Activated CD8-positive, alpha-beta T cell treated with anti-CD3 and anti-CD28 coated beads for 36 hours (primary cell): ENCODE results near the gene WDR45. TPM values are rescaled to one million over a fixed set of nuclear protein-coding genes. Genes with fewer than 3 reads are reported as not detected.

Experiments used
- ATAC-seq: fragments of 200-7000 bp; cut with Tn5 transposase; one replicate; pipeline ENCODE4 v1.10.0; 2021; ENCODE audit warnings: mild to moderate bottlenecking, moderate library complexity
- CTCF ChIA-PET: fragments of 350-600 bp; sonication (Branson Sonifier 250); formaldehyde crosslinking; loops from one replicate; lab custom pipeline; 2021; ENCODE audit warnings: antibody characterized with exemption; lab: Charles Lee
- POLR2A ChIA-PET: fragments of 350-600 bp; sonication (Branson Sonifier 250); formaldehyde crosslinking; loops from one replicate; lab custom pipeline; 2021; ENCODE audit warnings: antibody characterized with exemption; lab: Charles Lee
- DNase-seq: peaks from one replicate; pipeline ENCODE4 v3.0.0-alpha.2; 2020
- H3K27ac Mint-ChIP-seq: one replicate; pipeline ENCODE4 v1.8.0; 2021; ENCODE audit warnings: mild to moderate bottlenecking, mixed read lengths
- H3K27me3 Mint-ChIP-seq: one replicate; pipeline ENCODE4 v1.8.0; 2021; ENCODE audit warnings: mixed read lengths
- H3K36me3 Mint-ChIP-seq: one replicate; pipeline ENCODE4 v1.8.0; 2021; ENCODE audit warnings: low read depth, mixed read lengths
- H3K4me1 Mint-ChIP-seq: one replicate; pipeline ENCODE4 v1.8.0; 2021; ENCODE audit warnings: low read depth, mixed read lengths
- H3K4me3 Mint-ChIP-seq: one replicate; pipeline ENCODE4 v1.8.0; 2021; ENCODE audit warnings: mild to moderate bottlenecking, moderate library complexity, mixed read lengths
- H3K9me3 Mint-ChIP-seq: one replicate; pipeline ENCODE4 v1.8.0; 2021; ENCODE audit warnings: mixed read lengths
- intact Hi-C: fragments of 100-400 bp; cut with micrococcal nuclease; formaldehyde crosslinking; loops from one replicate; pipeline ENCODE4 v1.10.0; 2022
- total RNA-seq, 2 experiments: library from RNA; stranded (reverse); gene quantifications; one replicate each; pipeline ENCODE4 v1.2.3, GENCODE V29; 2021
- TF ChIP-seq, protein P1 (sequence below): fragments of 200-600 bp; IDR thresholded peaks from one replicate; pipeline ENCODE4 v1.8.0; 2022; ENCODE audit warnings: antibody characterized with exemption, mild to moderate bottlenecking

Gene WDR45
- total RNA-seq, 2 experiments from 2014 or later: 16.9 to 19.6 TPM

DNA sequence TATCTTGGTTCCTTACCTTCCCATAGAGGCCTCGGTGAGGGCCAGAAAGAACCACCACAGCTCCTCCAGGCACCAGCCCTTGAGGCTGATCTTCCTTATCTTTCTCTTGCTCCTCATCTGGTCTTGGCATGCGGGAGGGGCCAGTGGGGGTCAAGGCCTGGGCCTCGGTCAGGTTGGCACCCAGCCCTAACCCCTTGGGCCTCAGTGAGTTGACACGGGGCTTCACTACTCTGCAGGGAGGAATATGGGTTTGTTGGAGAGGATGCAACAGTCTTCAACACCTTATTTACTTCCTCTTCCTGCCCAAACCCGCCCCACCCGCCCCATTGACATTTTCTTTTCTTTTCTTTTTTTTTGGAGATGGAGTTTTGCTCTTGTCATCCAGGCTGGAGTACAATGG, 37.9 kb upstream of the WDR45 start:
- no peak for ATAC-seq
- H3K36me3 Mint-ChIP-seq: peaks cover 33% of the 10 kb centered on the region
- no peak for DNase-seq
- H3K27me3 Mint-ChIP-seq: no peaks in the 10 kb centered on the region
- H3K4me1 Mint-ChIP-seq: peaks cover 24% of the 10 kb centered on the region
- no peak overlapping the region for H3K4me3 Mint-ChIP-seq
- POLR2A ChIA-PET: no interaction called here
- CTCF ChIA-PET: no interaction called here
- no peaks in the 10 kb centered on the region for H3K9me3 Mint-ChIP-seq
- peak overlapping the region; percentile 83 for H3K27ac Mint-ChIP-seq
- TF ChIP-seq, protein P1, sequence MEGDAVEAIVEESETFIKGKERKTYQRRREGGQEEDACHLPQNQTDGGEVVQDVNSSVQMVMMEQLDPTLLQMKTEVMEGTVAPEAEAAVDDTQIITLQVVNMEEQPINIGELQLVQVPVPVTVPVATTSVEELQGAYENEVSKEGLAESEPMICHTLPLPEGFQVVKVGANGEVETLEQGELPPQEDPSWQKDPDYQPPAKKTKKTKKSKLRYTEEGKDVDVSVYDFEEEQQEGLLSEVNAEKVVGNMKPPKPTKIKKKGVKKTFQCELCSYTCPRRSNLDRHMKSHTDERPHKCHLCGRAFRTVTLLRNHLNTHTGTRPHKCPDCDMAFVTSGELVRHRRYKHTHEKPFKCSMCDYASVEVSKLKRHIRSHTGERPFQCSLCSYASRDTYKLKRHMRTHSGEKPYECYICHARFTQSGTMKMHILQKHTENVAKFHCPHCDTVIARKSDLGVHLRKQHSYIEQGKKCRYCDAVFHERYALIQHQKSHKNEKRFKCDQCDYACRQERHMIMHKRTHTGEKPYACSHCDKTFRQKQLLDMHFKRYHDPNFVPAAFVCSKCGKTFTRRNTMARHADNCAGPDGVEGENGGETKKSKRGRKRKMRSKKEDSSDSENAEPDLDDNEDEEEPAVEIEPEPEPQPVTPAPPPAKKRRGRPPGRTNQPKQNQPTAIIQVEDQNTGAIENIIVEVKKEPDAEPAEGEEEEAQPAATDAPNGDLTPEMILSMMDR: no peak
- intact Hi-C loops: no loop called here

DNA sequence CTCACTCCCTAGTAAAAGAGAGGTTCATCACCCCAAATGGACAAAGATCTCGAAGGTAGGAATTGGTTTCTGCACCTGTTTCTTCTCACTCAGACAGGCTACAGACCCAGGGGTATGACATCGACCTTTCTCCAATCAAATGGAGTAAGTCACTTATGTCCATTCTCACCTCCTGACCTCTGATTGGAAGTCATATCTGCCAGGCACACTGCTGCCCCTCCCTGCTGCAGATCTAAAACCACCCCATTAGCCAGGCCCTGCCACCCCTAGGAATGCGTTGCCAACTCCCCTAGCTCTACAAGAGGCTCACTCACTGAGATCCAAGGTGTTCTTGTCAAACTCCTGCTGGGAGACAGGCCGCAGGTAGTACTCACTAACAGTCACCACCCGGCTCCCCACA, 37.0 kb upstream of the WDR45 start:
- TF ChIP-seq, protein P1: no peak
- Mint-ChIP-seq H3K27ac (no peak overlapping the region), H3K36me3 (peaks cover 32% of the 10 kb centered on the region), H3K27me3 (no peaks in the 10 kb centered on the region), H3K9me3 (no peaks in the 10 kb centered on the region), H3K4me1 (peaks cover 17% of the 10 kb centered on the region), H3K4me3 (no peak overlapping the region)
- ATAC-seq (no peak), DNase-seq (no peak)
- intact Hi-C loops: no loop called here
- ChIA-PET POLR2A (no interaction called here), CTCF (interaction anchor here (1.3 kb wide), 1 partner anchor 10 kb away, joined by 3 read pairs; no protein-coding TSS in a partner anchor)

DNA sequence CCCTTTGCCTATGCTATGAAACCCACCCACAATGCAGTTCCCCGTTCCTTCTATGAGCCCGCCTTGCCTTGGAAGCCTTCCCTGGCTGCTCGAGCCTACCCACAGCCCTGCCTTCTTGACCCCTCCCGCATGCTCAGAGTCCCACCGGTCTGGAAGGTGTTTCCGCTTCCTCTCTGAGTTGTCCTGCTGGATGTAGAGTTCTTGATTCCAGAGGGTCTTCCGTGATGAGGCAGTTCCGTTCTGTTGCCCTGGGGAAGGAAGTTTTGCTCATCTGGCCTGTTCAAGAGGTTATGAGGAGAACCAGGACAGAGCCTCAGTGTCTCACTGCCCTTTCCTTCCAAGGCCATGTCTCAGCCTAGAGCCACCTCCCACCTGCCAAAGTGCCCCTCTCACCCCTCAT, 36.4 kb upstream of the WDR45 start:
- no peak overlapping the region for H3K27ac Mint-ChIP-seq
- H3K36me3 Mint-ChIP-seq: peaks cover 28% of the 10 kb centered on the region
- no peak for DNase-seq
- POLR2A ChIA-PET: interaction anchor here (1.0 kb wide), 1 partner anchor 55 kb away, joined by 3 read pairs; no protein-coding TSS in a partner anchor
- no peak for ATAC-seq
- H3K4me3 Mint-ChIP-seq: no peak overlapping the region
- no peaks in the 10 kb centered on the region for H3K27me3 Mint-ChIP-seq
- H3K9me3 Mint-ChIP-seq: no peaks in the 10 kb centered on the region
- peaks cover 13% of the 10 kb centered on the region for H3K4me1 Mint-ChIP-seq
- TF ChIP-seq, protein P1: no peak
- CTCF ChIA-PET: interaction anchor here (1.3 kb wide), 1 partner anchor 9 kb away, joined by 3 read pairs; no protein-coding TSS in a partner anchor
- intact Hi-C loops: no loop called here

DNA sequence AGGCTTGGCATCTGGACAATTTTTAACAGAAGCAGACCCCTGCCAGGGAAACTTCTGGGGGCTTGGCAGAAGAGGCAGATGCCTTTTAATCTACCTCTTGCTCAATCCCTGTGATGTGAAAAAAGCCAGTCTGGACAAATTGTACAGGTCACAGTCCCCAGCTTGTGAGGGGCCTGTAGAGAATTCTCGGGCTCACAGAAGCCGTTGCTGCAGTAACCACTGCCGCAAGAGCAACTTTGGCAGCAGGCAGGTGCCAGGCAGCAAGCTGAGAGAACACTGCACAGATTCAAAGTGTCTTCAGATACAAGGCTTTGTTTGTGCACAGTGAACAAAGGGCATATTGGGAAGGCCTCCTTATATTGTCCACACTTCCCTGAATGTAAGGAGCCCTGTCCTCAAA, 32.1 kb upstream of the WDR45 start:
- DNase-seq (no peak), ATAC-seq (no peak)
- H3K36me3 Mint-ChIP-seq: peaks cover 19% of the 10 kb centered on the region
- H3K9me3 Mint-ChIP-seq: no peaks in the 10 kb centered on the region
- ChIA-PET CTCF (interaction anchor here (0.9 kb wide), 1 partner anchor 44 kb away, joined by 4 read pairs; no protein-coding TSS in a partner anchor), POLR2A (interaction anchor here (1.2 kb wide), 1 partner anchor 53 kb away, joined by 3 read pairs; no protein-coding TSS in a partner anchor)
- TF ChIP-seq, protein P1: no peak
- peaks cover 2% of the 10 kb centered on the region for H3K4me1 Mint-ChIP-seq
- H3K27ac Mint-ChIP-seq: no peak overlapping the region
- H3K27me3 Mint-ChIP-seq: no peaks in the 10 kb centered on the region
- intact Hi-C loops: no loop called here
- no peak overlapping the region for H3K4me3 Mint-ChIP-seq

DNA sequence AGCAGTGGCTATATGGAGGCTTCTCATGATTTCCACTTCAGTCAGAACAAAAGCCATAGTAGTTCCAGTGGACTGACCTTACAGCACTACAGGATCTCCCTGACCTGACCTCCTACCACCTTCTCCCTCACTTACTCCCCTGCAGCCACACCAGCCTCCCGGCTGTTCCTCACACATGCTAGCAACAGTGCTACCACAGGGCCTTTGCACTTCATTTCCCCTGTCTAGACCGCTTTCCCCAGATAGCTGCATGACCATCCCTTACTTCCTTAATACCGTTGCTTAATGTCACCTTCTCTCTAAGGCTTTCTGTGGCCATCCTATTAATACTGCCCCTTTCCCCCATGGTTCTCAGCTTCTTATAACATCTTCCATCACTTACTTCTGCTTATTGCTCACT, 30.7 kb upstream of the WDR45 start:
- no peak overlapping the region for H3K4me3 Mint-ChIP-seq
- peaks cover 9% of the 10 kb centered on the region for H3K36me3 Mint-ChIP-seq
- TF ChIP-seq, protein P1: no peak
- DNase-seq (no peak), ATAC-seq (no peak)
- H3K27me3 Mint-ChIP-seq: no peaks in the 10 kb centered on the region
- intact Hi-C loops: no loop called here
- CTCF ChIA-PET: no interaction called here
- H3K9me3 Mint-ChIP-seq: no peaks in the 10 kb centered on the region
- POLR2A ChIA-PET: interaction anchor here (1.2 to 1.4 kb wide), 2 partner anchors 12 to 54 kb away, joined by 3 to 4 read pairs; no protein-coding TSS in a partner anchor
- no peaks in the 10 kb centered on the region for H3K4me1 Mint-ChIP-seq
- no peak overlapping the region for H3K27ac Mint-ChIP-seq
